Hepatocyte (in vitro differentiated cells): ENCODE measurements around the gene DOCK4.

Experiments used
- EZH2 ChIP-seq: fragments of 200-600 bp; sonication (generic); IDR thresholded peaks from 2 replicates; pipeline ENCODE4 v1.6.1; 2016; ENCODE audit warnings: antibody characterized with exemption, mild to moderate bottlenecking, borderline replicate concordance
- TF ChIP-seq, protein P1 (sequence below): fragments of 200-600 bp; sonication (generic); IDR thresholded peaks from 2 replicates; pipeline ENCODE4 v1.5.1; 2016; ENCODE audit warnings: antibody characterized with exemption, mild to moderate bottlenecking; ENCODE audit not compliant: poor library complexity

GRCh38 chr7:112234147-112234546 is 27.9 kb upstream of the DOCK4 start:
- TF ChIP-seq, protein P1, sequence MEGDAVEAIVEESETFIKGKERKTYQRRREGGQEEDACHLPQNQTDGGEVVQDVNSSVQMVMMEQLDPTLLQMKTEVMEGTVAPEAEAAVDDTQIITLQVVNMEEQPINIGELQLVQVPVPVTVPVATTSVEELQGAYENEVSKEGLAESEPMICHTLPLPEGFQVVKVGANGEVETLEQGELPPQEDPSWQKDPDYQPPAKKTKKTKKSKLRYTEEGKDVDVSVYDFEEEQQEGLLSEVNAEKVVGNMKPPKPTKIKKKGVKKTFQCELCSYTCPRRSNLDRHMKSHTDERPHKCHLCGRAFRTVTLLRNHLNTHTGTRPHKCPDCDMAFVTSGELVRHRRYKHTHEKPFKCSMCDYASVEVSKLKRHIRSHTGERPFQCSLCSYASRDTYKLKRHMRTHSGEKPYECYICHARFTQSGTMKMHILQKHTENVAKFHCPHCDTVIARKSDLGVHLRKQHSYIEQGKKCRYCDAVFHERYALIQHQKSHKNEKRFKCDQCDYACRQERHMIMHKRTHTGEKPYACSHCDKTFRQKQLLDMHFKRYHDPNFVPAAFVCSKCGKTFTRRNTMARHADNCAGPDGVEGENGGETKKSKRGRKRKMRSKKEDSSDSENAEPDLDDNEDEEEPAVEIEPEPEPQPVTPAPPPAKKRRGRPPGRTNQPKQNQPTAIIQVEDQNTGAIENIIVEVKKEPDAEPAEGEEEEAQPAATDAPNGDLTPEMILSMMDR = no peak
- no peak for TF ChIP-seq EZH2
